Activated CD4-positive, alpha-beta T cell treated with anti-CD3 and anti-CD28 coated beads for 4 hours (primary cell): ENCODE data around the gene STAB2.

Experiments
- DNase-seq, 2 donors: peaks; one replicate each; pipeline ENCODE4 v3.0.0-alpha.2; 2020

Gene STAB2

DNA sequence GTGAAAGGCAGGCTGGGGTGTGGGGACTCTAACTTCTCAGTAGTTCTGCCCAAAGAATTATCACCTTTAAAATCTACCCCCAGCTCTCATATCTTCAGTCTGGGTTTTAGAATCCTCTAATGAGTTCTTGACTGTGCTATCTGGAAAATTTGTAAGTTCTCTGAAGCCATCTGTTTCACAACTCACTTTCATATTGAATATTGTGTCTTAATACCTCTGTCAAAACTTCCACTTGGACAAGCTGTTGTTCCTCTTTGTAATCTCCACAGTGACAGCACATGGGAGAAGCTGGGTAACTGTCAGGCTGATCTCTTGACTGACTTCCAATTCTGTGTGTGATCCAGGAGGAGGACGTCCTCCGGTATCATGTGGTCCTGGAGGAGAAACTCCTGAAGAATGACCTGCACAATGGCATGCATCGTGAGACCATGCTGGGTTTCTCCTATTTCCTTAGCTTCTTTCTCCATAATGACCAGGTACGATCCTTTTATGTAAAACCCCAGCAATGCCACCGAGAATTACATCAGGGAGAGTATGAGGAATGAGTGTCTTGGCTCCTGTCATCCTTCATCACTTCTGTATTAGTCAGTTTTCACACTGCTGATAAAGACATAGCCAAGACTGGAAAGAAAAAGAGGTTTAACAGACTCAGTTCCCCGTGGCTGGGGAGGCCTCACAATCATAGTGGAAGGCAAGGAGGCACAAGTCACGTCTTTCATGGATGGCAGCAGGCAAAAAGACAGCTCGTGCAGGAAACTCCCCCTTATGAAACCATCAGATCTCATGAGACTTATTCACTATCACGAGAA lies 111.9 kb downstream of the STAB2 start:
- DNase-seq: no peak

DNA sequence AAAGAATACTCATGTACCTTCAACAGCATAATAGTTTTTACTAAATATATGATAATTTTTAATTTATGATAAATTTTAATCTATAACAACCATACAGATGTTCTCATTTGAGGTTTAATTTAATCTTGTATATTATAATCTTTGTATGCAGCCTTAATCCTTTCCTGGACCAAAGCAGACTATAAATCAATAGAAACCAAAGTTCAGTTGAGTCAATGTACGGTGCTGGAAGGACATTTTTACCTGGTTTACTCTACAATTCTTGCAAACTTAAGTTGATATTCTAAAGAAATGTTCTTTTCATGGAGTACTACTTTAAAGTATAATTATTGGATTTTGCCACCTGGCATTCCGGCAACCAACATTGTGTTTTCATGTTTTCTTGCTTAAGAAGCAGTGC lies 118.0 kb downstream of the STAB2 start:
- DNase-seq: no peak

DNA sequence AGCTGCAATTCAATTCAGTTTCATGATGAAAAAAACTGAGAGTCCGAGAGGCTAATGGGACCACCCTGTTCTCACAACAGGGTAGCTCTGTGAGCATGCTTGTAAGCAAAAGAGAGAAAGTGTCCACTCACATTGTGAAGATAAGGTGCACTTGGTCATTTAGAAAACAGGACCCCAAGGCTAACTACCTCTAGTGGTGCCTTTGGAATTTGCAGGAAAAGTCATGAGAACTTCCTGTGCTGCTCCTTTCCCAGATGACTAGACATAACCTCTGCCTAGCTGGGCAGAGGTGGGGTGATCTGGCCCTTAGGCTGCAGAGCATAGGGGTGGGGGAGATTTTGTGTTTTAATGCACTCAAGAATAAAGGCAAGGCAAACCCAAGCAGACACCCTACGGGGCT lies 118.9 kb downstream of the STAB2 start:
- DNase-seq: no peak

DNA sequence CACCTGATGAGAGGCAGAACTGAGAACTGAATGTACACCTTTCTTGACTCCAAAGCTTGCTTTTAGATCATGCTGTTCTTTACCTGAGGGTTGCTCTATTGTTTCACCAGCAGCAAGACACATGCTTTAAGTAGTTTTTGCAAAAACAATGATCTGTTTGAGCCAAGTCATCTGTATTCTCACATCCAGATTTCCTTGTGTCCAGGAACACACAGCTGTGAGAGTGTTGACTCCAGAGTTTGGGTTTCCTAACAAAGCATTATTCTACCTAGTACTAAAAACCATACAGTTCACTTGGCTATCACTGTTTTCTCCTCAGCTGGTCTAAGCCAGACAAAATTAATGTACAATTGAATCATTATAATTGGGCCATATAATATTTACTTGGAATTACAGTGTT lies 120.4 kb downstream of the STAB2 start:
- DNase-seq: no peak

DNA sequence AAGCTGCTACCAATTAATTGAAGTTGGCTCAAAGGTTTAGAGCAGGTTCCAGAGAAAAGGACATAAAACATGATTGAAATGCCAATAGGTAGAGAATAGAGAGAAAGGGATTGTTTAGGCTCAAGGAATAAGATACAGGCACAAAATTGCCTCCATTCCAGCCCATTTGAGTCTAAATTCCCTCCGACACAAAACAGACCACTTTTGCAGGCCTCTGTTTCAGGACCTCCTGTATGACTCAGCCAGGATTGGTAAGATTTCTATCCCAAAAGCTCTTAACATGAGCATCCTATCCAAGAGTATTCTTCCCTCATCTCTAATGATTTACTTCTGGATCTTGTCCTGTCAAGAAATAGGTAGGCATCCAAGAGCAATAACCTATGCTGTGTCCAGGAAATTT lies 123.5 kb downstream of the STAB2 start:
- no peak for DNase-seq

DNA sequence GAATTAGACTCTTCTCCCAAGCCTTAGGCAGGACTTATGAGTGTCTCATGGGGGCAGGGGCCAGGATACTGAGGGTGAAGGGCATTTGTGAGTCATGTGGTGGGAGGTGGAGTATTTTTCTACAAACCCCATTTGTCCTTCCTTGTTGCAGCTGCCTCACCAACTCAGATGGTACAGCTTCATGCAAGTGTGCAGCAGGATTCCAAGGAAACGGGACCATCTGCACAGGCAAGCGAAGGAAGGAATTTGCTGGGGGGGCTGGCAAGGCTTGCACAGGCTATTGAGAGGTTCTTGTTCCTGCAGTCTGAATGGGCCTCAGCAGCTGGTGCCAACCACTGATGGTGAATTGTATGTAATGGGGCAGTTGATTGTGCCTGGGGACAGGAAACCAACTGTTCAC lies 125.1 kb downstream of the STAB2 start:
- DNase-seq: no peak

DNA sequence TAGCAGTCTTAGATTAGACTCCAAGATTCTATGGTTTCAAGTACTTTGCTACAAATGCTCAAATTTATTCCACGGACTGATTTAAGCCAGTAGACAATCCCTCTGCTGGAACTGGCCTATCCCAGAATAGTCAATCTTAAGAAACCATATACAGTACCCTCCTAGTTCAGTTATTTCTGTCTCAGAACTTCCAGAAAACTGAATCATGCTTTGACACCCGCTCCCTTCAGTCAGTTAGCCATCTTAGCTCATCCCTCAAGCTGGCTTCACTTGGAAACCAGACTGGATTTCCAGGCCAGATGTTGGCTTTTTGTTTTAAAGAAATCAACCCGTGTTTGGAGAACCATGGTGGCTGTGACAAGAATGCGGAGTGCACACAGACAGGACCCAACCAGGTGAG lies 128.4 kb downstream of the STAB2 start:
- no peak for DNase-seq

DNA sequence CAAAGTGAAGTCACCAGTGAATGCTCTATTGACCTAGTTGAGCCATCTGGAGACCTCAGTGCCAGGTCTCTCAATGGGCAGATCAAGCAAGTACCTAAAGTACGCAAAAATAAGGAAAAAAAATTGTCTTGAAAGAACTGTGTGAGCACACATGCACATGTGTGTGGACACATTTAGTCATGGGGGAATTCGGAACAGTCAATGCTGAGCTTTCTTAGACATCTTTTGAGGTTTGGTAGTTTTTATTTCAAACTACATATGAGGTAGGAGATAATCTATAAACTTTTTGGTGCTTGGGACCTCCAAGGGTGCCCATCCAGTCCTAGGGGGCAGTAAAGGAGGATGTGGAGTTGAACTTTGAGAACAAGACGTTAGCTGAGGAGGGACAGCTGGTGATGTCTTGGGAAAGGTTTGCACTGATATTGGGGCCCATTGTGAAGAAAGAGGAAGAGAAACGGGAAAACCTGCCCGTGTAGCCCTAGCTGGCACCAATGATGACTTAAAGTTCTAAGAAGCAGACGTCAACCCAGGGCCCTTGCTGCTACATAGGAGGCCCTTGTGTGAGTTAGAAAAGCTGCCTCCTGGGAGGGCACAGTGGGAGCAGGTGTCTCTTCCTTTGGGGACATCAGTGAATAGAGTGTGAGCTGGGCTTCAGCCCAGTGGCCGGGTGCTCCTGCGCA lies 129.6 kb downstream of the STAB2 start:
- no peak for DNase-seq

DNA sequence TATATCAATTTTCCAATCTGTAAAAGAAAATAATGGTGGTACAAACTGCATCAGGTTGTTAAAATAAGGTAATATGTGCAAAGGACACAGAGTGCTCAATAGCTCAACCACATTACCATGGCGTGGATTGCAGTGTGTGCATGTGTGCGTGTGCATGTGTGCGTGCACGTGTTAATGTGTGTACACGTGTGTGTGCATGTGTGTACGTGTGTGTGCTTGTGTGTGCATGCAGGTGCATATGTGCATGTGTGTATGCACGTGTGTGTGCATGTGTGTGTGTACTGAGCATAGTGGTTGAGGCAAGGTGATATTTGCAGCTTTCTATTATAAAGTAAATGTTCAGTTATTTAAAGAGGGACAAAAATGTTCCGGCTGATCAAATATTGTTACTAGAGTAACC lies 138.3 kb downstream of the STAB2 start:
- no peak for DNase-seq

DNA sequence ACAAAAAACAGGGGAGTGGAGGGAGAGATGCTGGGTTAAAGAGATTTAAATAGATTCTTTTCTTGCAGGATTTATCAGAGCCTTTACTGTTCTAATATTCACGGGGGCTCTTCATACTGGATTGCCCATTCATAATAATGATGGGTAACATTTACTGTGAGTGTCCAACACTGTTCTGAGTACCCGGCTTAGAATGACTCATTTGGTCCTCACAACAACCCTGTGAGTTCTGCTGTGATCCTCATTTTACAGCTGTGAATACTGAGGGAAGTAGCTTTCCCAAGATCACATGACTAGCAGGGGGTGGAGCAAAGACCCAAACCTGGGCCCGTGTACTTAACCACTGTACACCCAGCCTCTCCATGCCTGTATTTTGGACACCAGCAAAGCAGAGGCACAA lies 140.6 kb downstream of the STAB2 start:
- DNase-seq: no peak

DNA sequence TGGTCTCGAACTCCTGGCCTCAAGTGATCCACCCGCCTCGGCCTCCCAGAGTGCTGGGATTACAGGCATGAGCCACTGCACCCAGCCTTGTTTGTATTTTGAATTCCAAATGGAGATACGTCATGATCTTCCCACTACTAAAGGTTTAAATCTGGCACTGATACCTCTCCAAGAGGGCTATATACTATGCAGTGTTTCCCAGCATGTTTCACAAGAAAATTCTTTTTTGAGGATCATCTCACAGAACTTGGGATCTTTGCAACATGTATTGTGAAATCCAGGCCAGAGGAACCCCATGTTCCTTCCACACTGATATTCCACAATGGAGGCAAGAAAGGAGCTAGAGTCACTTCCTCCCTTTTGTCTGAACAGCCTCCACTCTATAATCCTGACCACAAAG lies 141.2 kb downstream of the STAB2 start:
- DNase-seq: no peak

DNA sequence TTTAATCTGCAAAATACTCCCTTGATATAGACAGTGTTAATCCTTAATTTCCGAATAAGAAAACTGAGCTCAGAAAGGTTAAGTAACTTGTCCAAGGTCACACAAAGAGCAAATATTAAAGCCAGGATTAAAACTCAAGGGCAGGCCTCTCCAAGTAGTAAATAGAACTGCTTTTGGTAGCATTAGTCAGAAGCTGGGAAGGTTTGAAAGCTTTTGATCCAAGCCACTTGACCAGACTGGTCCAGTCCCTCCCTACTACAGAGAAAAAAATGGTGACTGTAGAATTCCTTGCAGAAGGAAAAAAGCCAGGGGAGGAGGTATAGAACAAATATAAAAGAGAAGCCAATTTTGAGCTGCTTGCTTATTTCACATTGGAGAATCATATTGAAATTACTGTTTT lies 142.4 kb downstream of the STAB2 start:
- DNase-seq: no peak

DNA sequence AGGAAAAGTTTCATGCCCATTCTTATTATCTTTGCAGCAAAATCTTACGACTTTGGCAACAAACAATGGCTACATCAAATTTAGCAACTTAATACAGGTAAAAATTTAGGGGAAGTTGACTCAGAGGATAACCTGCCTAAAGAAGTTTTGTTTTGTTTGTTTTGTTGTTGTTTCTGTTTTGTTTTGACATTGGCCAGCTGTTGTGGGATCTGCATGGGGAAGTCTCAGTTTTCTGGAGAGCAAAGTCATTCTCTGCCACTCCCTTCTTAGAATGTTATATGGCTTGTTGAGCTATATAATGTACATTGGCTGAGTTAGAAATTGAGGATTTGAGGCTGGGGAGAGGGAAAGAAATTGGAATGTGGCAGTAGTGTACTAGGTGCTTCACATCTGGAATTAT lies 144.5 kb downstream of the STAB2 start:
- no peak for DNase-seq

DNA sequence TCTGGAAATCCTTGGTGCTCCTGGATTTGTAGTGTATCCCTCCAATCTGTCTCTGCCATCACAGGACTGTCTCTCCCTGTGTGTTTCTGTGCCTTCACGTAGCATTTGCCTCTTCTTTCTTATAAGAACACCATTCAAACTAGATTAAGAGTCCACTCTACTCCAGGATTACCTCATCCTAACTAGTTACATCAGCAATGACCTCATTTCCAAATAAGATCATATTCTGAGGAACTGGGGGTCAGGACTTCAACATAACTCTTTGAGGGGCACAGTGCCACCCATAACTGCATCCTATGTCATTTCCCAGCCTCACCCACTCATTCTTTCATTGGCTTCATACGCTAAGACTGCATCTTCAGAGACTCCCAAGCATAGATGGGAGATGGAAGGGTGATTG lies 147.8 kb downstream of the STAB2 start:
- DNase-seq: no peak

DNA sequence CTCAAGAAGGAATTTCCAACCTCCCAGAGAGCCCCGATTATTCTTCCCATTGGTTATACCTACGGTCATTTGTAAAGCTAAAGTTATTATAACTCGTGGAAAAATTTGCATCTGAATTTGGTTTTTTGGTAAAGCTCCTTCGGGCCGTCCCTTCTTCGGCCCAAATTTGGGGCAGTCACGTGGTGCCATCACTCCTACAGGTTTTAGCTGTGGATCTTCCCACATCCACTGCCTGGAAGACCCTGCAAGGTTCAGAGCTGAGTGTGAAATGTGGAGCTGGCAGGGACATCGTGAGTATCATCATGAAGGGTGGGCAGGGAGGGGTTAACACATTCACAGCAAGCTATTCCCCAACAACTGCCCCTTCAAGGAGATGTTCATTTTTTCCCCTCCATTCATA lies 148.2 kb downstream of the STAB2 start:
- DNase-seq: no peak

DNA sequence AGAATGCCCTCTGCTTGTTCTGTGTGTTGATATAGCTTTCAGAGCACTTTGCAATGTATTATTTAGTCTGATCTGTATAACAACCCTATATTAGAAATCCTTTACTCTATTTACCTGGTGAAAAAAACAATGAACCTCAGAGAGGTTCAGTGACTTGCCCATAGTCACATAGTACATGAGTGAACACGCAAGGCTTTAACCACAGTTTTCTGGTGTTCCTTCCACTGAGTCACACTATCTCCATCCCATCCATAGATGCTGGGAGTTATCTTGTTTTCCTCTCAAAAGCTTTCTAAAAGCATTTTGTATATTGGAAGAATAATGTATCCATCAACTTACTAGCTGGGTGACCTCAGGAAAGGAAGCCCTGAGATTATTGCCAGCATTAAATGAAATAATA lies 149.5 kb downstream of the STAB2 start:
- no peak for DNase-seq

DNA sequence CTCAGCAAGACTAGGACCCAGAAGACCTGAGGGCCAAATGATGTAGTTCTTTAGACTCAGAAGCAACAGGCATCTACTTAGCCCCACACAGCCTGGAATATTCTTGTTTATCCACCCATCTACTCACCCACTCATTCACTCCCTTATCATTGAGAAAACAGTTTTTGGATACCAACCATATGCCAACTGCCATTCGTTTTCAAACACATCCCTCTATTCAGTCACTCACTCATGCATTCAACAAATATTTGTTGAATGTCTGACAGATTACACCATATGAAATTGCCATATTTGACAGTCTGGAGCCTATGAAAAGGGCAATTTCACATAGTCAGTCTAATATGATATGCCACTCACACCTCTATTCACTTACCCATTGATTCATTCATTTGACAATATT lies 150.8 kb downstream of the STAB2 start:
- DNase-seq: no peak

DNA sequence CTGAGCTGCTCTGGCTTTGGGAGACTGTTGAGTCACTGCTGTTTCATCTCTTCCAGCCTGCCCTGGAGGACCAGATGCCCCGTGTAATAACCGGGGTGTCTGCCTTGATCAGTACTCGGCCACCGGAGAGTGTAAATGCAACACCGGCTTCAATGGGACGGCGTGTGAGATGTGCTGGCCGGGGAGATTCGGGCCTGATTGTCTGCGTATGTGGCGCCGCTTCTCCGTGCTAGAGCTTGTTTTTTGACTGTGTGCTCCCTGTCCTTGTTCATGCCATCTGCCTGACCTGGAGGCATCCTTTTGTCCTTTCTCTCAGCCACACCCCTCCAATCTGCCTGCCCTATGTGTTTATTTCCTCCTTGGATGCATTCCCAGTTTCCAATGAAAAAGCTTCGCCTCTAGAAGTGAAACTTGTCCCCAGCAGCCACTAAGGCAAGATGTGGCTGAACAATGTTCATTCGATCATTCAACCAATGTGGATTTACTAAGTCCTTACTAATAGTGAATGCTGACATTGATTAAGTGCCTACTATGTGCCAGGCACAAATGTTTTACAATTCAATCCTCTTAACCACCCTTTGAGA lies 155.4 kb downstream of the STAB2 start:
- no peak for DNase-seq

DNA sequence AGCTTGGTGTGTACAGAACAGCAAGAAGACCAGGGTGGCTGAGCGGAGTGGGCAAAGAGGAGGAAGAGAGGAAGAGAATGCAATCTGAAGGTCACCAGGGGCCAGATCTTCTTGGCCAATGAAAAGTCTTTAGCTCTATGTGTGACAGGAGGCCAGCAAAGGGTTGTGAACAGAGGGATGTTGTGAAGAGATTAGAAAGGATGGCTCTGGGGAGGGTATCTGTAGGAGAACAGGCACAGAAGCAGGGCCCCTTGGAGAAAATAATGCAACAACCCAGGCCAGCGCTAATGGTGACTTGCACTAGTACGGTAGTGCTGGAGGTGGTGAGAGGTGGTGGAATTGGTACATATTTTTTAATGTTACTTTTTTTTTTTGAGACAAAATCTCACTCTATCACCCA lies 156.7 kb downstream of the STAB2 start:
- no peak for DNase-seq

DNA sequence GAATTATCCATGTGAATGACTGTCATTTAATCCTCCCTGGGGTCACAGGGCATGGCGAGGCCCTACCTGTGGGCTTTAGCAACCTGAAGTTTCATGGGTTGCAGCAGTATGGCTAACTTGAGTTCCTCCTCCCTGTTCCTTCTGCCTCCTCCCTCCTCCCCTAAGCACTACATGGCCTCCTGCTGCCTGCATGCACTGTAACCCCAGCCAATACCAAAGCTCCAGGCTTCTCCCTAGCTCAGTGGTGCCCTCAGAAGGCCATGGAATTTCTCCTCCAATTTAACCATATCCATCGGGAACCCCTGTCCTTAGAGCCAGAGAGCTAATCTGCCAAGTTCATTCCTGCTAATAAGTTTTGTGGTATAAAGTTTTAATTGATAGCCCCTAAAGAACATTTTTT lies 158.9 kb downstream of the STAB2 start:
- DNase-seq: no peak

DNA sequence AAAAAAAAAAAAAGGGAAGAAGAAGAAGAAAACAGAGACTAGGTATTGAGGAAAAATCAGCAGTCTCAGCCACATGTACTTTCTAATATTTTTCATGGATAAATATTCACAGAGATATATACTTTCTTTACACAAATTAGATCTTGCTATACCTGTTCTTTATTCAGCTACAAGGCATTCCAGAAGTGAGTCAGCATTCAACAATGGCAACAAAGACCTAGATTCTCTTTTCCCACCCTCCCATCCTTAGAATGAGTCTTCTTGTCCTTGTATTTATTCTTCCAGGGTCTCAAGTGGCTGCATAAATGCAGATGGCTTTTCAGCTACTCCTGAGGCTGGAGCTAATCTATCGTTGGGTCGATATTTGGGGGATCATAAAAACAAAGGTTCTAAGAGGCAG lies 160.9 kb downstream of the STAB2 start:
- no peak for DNase-seq

DNA sequence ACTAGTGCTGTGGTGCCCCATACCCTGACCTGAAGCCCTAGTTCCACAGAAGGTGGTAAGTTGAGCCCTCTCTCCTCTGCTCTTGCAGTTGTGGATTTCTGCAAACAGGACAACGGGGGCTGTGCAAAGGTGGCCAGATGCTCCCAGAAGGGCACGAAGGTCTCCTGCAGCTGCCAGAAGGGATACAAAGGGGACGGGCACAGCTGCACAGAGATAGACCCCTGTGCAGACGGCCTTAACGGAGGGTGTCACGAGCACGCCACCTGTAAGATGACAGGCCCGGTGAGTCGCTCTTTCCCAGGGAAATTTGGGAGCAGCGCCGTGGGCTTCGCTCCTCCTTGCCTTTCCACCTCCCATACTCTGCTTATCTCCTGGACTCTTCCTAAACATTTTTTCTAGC lies 161.8 kb downstream of the STAB2 start:
- DNase-seq: no peak

DNA sequence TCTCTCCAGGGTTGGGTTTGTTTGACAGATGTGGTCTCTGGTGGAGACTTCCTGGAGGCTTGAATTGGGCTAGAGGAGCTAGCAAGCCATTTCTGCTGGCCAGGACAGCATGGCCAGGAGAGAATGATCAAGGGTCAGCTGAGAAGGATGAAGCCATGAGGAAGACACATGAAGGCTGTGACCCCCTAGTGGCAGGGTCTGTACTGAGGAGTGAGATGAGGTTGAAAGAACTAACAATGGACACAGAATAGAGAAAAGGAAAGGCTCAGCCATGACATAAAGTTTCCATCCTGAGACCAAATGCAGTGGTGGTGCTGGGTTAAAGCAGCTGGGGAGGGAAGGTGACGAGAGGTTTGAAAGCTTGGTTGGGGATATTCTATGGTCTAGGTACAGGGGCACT lies 164.1 kb downstream of the STAB2 start:
- DNase-seq: no peak

DNA sequence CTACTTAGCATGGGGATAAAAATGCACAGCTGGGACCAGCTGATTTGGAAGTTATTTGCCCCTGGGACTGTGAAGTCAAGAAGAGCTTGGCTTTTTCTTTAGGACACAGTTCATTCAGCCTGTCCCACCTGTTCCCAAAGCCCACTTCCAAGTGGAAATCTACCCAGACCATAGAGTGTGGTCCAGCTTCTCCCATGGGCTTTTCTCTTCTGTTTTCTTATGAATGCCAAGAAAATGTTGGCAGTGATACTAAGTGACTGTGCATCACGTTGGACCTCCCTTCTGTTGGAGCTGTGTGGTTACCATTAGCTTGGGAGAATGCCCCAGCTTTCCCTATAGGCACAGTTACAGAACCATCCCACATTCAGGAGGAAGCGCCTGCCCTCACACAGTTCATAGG lies 164.5 kb downstream of the STAB2 start:
- DNase-seq: no peak

DNA sequence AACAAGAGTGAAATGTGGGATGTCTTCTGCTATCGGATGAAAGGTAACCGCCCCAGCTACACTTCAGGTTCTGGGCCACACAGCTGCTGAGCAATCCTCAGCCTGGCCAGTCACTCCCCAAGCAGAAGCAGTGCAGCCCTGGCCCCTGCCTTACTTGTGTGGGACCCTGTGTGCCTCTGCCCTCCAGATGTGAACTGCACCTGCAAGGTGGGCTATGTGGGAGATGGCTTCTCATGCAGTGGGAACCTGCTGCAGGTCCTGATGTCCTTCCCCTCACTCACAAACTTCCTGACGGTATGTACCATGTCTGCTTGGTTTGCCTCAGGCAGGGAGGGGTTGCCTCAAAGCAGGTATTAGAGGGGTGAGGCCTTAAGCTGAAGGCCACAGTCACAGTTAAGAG lies 168.4 kb downstream of the STAB2 start:
- no peak for DNase-seq
